PC-9 (cell line): ENCODE data around the gene PBX2.

Source experiments
- CTCF ChIP-seq: fragments of 200-600 bp; sonication (generic); conservative IDR thresholded peaks from 2 replicates; pipeline ENCODE4 v1.6.1; 2017; ENCODE audit warnings: mixed run types, antibody characterized with exemption, mild to moderate bottlenecking, moderate library complexity
- EZH2 ChIP-seq: fragments of 200-600 bp; sonication (generic); IDR thresholded peaks from 2 replicates; pipeline ENCODE4 v1.8.0; 2017; ENCODE audit warnings: antibody characterized with exemption, low read depth

- TF ChIP-seq CTCF (no peak), EZH2 (no peak)
These were observed 23.5 kb downstream of the PBX2 start for GRCh38 chr6:32166411-32167061.
